Mesenteric fat pad (tissue), 1 donor: Measurements from ENCODE around the gene NPAS2. TPM values are rescaled to one million over a fixed set of nuclear protein-coding genes. Genes with fewer than 3 reads are reported as not detected.
A peak's percentile ranks its signal among the peaks of the same experiment; 100 is the strongest.

Source experiments
- DNase-seq: peaks from one replicate; pipeline ENCODE4 v3.0.0-alpha.2; 2020; ENCODE audit warnings: low spot score
- total RNA-seq: library from RNA; stranded (reverse); fragmentation: NEBNext Ultra II Directional; extraction: Animal tissue kit (Norgen Biotek cat#: 25700); gene quantifications from one replicate; pipeline ENCODE4 v1.2.1, GENCODE V29; 2021
- donor health status: DM: yes; HTN: yes; CAD: no.

NPAS2 gene
- total RNA-seq, 1 donor from 2014 or later = 32.1 TPM

DNA sequence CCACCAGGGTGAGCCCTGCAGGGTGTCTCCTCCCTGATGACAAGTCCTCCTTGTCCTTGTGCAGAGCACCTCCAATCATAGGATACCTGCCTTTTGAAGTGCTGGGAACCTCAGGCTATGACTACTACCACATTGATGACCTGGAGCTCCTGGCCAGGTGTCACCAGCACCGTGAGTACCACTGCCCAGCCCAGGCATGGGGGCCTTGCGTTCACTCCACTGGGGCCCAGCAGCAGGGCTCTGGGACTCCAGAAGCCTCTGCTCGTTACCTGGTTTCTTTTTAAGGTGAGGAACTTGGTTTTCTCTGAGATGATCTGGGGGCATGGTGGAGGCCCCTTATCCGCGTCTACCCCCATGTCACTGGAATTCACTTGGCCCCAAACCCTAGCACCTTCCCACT, 145.7 kb downstream of the NPAS2 start:
- DNase-seq = no peak

DNA sequence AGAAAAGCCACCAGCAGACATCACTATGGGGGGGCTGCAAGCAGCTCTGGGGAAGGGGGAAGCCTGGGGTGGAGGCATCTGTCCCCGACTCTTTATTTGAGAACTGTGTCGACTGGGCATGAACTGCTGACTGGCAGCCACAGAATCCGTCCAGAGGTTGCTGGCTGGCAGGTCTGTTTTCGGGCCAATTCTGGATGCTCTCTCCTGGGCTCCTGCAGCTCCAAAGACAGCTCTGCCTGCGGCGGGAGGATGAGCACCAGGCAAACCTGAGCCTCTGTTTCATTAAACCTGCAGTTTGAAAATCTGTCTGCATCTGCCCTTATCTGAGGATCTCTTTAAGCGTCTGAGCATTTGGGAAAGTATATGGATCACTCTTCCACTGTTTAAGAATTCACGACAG, 147.8 kb downstream of the NPAS2 start:
- no peak for DNase-seq

DNA sequence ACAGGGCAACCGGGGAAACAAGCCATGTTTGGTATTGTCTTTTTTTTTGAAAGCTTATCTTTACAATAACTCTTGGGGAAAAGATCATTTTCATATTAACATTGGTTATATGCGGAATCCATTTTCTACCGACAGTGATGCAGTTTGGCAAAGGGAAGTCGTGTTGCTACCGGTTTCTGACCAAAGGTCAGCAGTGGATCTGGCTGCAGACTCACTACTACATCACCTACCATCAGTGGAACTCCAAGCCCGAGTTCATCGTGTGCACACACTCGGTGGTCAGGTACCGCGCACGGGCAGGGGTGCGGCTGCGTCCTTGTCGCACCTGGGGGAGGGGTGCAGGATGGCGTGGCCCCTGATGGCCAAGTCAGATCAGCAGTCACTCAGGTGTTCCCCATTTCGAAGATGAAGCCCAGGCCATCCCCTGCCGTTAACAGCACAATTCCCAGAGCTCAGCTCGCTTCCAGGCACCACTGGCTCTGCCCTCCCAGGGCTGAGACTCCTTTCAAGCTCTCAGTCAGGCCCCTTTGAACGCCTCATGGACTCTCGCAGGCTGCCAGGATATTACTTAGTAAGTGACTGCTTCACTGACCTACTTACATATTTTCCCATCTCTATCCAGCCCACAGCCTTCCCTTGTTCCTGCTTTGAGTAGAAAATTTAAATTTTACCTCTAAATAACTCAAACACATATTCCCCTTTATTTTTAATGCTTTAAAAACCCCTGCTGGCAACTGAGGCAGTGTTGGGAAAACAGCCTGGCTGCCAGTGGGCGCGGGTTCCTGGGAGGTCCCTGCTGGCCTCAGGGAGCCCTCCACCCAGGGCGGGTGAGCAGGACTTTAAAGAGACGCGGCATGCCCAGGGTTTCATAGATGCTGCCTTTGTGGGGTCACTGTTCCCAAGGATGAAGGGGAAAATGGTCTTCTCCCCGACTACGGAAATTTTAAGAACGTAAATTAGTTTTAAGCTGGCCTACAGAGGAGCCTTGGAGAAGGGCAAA, 148.5 kb downstream of the NPAS2 start:
- no peak for DNase-seq

DNA sequence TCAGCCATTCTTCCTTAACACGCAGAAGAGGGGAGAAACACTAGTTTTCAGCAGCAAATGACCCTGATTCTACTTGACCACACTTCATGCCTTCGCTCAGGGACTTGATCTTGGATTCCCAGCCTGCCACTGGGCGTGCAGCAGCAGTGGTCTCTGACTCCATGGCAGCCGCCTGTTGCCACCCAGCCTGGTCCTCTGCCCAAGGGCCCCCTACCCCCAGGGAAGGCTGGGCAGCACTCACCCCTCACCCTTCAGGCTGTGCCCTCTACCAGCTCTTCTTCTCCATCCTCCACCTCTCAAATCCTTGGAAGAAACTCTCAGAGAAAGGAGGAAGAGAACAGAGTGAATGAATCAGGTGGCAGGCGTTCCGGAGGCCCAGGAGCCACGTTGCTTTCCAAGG, 150.1 kb downstream of the NPAS2 start:
- no peak for DNase-seq

DNA sequence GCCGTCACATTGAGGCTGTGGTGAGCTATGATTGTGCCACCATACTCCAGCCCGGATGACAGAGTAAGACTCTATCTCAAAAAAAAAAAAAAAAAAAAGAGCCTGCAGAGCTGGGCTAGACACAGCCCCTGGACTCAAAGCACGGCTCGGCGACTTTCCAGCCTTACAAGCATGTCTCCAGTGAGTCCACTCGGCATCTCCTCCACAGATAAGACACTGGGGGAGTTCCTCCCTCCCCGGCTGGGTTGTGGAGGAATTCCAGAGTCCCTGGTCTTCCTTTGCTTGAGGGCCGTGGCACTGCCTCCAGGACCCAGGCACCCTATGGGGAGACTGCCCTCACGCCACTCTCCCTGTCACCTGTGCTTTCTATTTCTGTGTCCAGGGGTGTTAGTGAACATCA, 151.3 kb downstream of the NPAS2 start:
- DNase-seq = no peak

DNA sequence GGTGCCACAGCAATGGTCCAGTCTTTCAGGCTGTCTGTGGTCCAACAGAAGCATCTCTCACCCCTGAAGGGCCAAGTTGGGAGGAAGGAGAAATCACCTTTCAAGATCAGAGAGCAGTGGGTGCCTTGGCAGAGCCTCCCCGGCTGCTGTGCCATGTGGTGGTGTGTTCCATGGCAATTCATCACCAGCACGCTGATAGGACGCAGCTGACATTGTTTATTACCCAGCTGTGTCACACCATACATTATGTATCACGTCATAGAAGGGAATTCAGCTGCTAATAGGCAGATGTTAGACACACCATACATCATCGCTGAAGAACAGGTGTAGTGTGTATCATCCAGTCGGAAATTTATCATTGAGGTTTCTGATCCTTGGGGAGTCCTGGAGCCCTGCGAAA, 152.5 kb downstream of the NPAS2 start:
- peak; percentile 49 for DNase-seq

DNA sequence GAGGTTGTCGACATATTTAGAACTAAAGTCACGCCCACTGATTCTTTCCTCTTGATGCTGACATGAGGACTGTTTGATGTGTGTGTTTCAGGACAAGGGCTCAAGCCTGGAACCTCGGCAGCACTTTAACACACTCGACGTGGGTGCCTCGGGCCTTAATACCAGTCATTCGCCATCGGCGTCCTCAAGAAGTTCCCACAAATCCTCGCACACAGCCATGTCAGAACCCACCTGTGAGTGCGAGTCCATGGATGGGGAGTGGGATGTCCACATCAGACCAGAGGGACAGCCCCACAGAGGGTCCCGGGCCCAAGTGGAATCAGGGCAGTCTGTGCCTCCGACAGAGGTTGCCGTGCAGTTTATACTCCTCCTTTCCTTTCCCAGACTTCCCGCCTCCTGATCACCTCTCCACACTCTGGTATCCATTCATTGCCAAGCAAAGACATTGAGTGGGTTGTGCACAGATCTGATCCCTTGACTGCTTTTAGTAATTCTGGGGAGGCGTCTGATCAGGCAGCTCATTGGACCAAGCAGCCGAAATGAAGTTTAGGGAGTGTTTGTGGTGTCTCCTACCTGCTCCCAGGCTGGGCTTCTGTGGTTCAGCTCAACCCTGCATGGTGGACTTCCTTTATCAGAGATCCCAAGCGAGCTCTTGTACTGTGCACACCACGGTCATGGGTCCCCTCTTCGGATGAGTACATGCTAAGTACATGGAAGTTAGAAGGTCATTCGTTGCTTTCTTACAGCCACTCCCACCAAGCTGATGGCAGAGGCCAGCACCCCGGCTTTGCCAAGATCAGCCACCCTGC, 155.0 kb downstream of the NPAS2 start:
- DNase-seq = peak; percentile 55

DNA sequence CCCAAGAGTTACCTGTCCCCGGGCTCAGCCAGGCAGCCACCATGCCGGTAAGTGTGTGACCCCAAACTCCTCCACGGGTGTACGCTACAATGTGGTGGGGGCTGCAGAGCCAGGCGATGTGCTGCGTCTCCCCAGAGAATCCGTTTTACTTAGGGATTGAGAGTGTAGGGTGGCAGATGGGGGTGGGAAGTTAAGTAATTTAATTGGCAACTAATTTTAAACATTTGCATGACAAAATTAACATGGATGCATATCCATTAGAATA, 155.5 kb downstream of the NPAS2 start:
- DNase-seq = no peak

DNA sequence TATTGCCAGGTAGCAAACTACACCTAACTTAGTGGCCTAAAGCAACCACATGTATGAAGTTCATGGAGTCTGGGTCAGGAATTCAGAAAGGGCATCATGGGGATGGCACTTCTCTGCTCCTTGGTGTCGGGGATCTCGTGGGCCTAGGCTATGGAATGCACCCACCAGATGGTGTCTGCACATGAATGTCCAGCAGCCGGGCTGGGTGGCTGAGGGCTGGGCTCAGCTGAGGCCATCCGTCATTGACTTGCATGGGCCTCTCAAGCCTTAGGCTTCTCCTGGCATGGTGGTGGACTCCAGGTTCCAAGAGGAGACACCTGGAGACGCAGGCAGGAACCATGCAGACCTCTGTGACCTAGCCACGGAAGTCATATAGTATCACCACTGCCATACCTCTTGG, 156.1 kb downstream of the NPAS2 start:
- peak; percentile 72 for DNase-seq

DNA sequence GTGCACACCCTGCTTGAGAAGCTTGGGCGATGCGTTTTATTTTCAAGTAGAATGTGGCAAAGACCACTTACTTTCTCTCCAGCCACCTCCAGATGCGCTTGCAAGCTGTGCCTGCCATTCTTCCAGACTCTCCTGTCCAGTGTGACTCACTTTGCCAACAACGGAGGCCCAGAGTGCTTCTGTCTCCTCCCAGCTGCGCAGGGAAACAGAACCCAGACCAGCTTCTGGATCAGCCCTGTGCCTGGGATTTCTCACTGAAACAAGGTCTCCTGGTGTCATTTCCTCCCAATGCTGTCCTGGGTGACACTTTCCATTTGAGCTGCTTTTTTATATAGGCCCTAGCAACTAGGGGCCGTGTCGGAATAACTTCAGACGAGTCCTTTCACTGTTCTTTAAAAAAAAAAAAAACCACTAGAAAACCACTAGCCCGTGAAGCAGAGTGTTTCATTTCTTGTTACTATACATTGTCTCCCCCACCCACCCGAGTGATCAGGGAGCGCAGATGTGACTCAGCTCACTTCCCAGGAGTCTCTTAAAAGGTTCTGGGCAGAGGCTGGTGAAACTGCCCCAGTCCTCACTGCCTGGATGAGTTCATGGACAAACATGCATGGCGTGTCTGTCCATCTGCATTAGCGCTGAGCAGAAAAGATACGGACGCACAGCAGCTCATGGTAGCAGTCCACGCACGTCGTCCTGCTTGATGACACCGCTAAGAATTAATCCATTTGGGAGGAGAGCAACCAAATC, 156.9 kb downstream of the NPAS2 start:
- DNase-seq = peak; percentile 67

DNA sequence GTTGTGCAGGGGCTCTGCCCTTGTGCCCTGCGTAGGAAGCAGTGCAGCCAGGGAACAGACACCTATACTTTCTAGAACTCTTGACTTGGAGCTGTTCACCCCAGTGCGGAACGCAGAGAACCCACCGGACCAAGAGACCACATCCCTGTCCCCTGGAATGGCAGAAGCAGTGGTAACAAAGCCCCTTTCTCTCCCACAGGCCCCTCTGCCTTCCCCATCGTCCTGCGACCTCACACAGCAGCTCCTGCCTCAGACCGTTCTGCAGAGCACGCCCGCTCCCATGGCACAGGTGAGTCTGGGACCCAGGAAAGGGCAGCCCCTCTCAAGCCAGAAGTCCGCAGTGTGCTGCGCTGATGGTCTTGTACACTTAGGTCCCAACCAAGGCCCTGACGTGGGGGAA, 157.6 kb downstream of the NPAS2 start:
- DNase-seq = peak; percentile 82

DNA sequence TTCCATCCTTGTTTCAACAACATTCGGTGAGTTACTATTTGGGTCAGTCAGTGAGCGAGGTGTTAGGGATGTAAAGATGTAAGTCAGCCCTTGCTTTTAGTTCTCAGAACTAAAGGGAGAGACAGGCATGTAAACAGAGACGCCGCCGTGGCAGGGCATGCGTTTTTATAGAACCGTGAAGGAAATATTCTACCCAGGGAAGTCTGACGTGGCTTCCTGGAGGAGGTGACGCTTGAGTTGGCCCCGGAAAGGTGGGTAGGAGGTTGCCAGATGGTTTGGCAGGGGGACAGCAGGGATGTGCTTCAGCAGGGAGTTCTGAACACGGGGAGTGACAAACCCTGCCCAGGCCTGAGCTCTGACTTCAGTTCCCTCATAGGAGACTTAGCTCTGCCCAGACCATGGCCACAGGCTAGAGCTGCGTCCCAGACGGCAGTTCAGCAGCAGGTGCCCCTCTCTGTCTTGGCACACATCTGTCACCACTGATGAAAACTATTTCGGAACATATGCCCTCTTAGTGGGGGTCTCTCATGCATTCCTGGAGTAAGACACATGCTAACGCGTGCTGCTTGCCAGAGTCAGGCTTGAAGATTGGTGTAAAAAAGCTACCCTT, 158.7 kb downstream of the NPAS2 start:
- DNase-seq = peak; percentile 73

DNA sequence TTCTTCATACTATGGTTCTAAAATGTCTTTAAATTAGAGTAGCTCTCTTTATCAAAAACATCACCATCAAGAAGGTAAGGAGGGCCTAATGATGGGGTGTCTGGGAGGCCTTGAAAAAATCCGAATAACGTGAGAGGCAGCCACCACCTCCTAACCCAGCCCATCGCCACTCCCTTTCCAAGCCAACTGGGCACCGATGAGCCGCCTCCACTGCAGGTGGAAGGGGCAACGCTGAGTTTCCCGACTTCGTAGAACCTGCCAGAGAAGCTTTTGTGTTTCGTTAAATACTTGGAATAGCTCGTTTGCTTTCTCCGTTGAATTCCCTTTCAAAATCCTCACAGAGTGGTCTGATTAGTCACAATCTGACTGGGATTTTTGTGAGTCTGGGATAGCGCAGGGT, 160.1 kb downstream of the NPAS2 start:
- DNase-seq = peak; percentile 74

DNA sequence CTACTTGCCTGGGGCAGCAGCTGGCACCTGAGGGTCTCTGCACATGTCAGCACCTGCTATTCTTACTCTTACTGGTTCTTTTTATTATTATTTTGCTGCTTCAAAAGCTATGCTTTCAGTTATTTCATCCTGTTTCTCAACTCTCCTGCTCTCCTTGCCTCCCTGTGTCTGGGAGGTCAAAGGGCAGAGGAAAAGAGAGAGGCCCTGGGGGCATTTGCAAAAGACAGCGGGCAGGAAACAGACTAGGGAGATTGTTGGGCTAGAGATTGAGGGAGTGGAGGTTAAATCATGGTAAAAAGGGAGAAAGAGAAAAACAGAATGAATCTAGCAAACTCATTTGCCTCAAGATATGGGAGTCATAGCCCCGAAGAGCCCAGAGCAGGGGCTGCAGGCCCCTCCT, 161.1 kb downstream of the NPAS2 start:
- DNase-seq = peak; percentile 18

DNA sequence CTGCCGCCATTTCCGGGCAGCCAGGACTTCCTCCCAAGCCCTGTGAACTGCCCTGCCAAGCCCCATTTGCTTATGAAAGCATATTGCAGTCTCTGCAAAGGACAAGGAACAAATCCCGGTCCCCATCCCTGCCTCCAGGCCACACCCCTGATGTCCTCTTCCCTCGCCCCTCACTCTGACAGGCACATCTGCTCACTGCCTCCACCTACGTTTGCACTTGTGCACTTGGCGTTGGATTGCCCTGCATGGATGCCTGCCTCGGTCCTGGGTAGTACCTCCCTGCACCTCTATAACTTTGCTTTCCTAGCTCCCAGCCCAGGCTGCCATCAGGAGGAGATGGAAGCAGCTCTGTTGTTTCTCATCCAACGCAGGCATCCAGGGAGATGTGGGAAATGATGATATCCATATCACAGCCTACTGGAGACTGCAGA, 162.5 kb downstream of the NPAS2 start:
- no peak for DNase-seq

DNA sequence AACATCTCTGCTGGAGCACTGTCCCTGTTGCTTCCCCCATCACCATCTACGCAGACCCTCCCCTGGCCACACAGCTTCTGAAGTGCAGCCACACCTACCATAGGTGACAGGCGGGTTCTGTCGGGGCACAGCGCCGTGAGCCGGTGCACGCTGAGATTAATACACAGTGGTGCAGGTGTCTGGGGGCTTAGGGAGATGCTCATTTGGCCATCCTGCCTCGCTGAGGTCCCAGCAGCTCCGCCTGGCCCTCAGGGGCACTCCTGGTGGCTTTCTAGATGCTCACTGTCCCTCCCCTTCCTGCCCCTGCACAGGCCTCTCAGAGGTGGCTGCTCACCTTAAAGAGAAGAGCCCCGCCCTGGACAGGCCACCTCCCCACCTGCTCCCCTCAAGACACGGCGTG, 163.3 kb downstream of the NPAS2 start:
- DNase-seq = no peak

DNA sequence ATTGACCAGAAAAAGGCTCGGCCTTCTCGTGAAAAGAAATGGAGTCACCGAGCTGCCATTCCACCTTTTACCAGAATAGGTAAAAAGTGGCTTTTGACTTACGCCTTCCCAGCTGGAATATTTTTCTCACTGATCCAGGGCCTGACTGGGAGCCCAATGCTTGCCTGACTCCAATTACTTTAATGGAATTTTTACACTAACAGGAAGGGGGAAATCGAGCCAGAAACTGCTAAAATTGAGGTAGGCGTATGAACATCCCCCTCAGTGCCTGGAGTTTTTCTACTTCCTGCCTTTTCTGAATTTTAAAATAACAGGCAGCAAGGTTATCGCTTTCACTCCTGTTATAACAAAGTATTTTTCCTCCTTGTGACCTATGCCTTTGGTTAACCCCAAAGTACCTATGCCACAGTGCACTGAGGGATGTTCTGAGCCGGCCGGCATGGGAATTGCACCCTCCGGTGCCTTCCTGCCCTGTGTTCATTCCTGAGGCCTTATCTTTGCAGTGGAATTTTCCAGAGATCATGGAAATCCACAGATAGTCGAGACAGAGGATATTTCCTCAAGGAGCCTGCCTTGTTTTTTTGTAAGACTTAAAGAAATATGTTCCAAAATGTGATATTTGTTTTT, 163.9 kb downstream of the NPAS2 start:
- DNase-seq = no peak

DNA sequence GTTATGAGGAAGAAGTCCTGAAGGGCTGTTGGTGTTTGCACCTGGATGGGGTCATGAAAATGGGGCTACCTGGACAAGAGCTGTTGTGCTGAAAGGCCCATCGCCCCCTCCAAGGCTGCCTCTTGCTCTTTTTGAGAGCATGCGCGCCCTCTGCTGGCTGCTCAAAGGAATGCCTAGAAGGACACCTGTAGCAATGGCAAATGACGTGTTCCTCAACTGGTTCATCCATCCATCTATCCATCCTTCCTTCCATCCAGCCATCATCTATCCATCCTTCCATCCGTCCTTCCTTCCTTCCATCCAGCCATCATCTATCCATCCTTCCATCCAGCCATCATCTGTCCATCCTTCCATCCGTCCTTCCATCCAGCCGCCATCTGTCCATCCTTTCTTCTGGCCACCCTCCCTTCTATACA, 165.0 kb downstream of the NPAS2 start:
- DNase-seq = peak; percentile 88

DNA sequence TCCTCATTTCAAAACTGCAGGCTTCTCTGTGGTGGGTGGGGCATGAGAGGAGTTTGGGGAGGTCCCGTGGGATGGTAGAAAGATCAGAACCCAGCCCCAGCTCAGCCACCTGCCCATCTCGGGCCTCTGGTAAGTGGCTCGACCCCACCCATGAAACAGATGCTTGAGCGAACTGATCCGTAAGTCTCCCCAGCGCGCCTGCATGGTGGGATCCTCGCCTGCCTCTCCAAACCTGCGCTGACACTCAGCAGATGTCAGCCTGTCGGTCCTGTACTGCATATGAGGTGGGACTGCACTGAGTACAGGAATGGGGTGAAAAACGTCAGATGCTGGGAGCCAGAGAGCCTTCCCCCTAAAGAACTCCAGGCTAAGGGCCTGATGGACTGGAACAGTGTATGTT, 166.2 kb downstream of the NPAS2 start:
- DNase-seq = no peak

DNA sequence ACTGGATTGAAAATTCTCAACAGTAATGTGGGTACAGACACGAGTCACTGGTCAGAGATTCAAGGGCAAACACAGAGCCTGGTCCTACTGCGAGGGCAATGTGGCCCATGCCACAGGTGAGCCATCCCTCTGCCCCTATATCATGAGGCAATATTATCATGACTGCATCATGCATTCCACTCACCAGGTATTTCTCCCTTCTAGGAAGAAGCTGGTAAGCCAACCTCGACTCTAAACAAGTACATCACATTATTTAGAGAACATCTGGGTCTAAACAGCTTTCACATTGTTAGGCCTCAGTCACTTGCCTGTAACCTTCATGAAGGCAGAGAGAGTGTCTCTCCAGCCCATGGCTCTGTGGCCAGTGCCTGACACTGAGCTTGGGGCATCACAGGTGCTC, 167.6 kb downstream of the NPAS2 start:
- no peak for DNase-seq

DNA sequence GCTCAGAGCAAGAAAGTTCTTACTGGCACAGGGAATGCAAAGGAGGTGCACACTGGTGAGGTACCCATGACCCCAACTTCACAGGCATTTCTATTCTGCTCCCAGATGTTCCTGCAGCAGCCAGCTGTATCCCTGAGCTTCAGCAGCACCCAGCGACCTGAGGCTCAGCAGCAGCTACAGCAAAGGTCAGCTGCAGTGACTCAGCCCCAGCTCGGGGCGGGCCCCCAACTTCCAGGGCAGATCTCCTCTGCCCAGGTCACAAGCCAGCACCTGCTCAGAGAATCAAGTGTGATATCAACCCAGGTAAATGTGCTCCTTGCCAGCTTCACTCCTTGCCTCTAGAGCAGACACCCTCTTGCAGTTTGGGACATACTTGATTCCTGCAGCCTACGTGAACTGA, 168.0 kb downstream of the NPAS2 start:
- DNase-seq = no peak
